COLO668 (cell line): Measurements from ENCODE around the gene DSCAML1.
"Not testable (repeated sequence)": the region's sequence is repeated elsewhere in the genome, so short reads cannot be mapped to it uniquely, and the experiment has no call there.

Experiments used
- DNase-seq: peaks from one replicate; lab custom pipeline; 2025; ENCODE audit not compliant: unreplicated experiment; lab: John Stamatoyannopoulos, UW

Gene DSCAML1

GRCh38 chr11:117419482-117420142 is 377.4 kb downstream of the DSCAML1 start:
- no peak for DNase-seq

GRCh38 chr11:117418737-117419481 is 378.1 kb downstream of the DSCAML1 start:
- no peak for DNase-seq

GRCh38 chr11:117417856-117418255 is 379.2 kb downstream of the DSCAML1 start:
- no peak for DNase-seq

GRCh38 chr11:117417342-117417741 is 379.7 kb downstream of the DSCAML1 start:
- DNase-seq: no peak

- DNase-seq: no peak
Observed at GRCh38 chr11:117415358-117415896, 381.6 kb downstream of the DSCAML1 start.

- no peak for DNase-seq
Observed at GRCh38 chr11:117414724-117415123, 382.3 kb downstream of the DSCAML1 start.

- no peak for DNase-seq
Observed at GRCh38 chr11:117413616-117414015, 383.4 kb downstream of the DSCAML1 start.

- DNase-seq: no peak
Observed at GRCh38 chr11:117412653-117413275, 384.3 kb downstream of the DSCAML1 start.

GRCh38 chr11:117412176-117412575 is 384.8 kb downstream of the DSCAML1 start:
- no peak for DNase-seq

- DNase-seq: no peak
Observed at GRCh38 chr11:117411736-117412135, 385.3 kb downstream of the DSCAML1 start.

GRCh38 chr11:117410861-117411710 is 385.9 kb downstream of the DSCAML1 start:
- DNase-seq: no peak

GRCh38 chr11:117410238-117410637 is 386.8 kb downstream of the DSCAML1 start:
- no peak for DNase-seq

- DNase-seq: no peak
Observed at GRCh38 chr11:117409511-117409910, 387.5 kb downstream of the DSCAML1 start.

- DNase-seq: no peak
Observed at GRCh38 chr11:117408356-117408755, 388.7 kb downstream of the DSCAML1 start.

- no peak for DNase-seq
Observed at GRCh38 chr11:117407016-117407415, 390.0 kb downstream of the DSCAML1 start.

- DNase-seq: not testable (repeated sequence)
Observed at GRCh38 chr11:117405898-117406297, 391.1 kb downstream of the DSCAML1 start.

- not testable (repeated sequence) for DNase-seq
Observed at GRCh38 chr11:117399100-117399840, 397.7 kb downstream of the DSCAML1 start.

GRCh38 chr11:117398618-117399017 is 398.4 kb downstream of the DSCAML1 start:
- not testable (repeated sequence) for DNase-seq

- no peak for DNase-seq
Observed at GRCh38 chr11:117396970-117397369, 400.0 kb downstream of the DSCAML1 start.

- DNase-seq: no peak
Observed at GRCh38 chr11:117395476-117395875, 401.5 kb downstream of the DSCAML1 start.
